Peyer's patch (tissue), 4 donors: ENCODE measurements around the gene BICRAL.

ENCODE experiments used
- CTCF ChIP-seq, 6 experiments: fragments of 450-650 bp in 4 of 6; fragments of 200-600 bp in 2 of 6; sonication (generic) in 1 of 6; IDR thresholded peaks; one replicate each; pipeline ENCODE4 v1.5.1; 2017 to 2019; ENCODE audit warnings: antibody characterized with exemption in 6 of 6, mild to moderate bottlenecking in 3 of 6, moderate library complexity in 1 of 6
- POLR2A ChIP-seq, 2 donors: fragments of 450-650 bp; IDR thresholded peaks; one replicate each; pipeline ENCODE4 v1.5.1; 2017; ENCODE audit warnings: antibody characterized with exemption in 2 of 2, mild to moderate bottlenecking in 2 of 2, moderate library complexity in 2 of 2

- no peak for TF ChIP-seq CTCF (IDR thresholded peaks at IDR 0.05)
- peak; percentile 68 to 84 for TF ChIP-seq POLR2A (IDR thresholded peaks at IDR 0.05)
Observed at GRCh38 chr6:42782689-42783176, 881 bp downstream of the BICRAL start.
